Measurements from ENCODE around the gene CIRBP. TPM values are rescaled to one million over a fixed set of nuclear protein-coding genes. Genes with fewer than 3 reads are reported as not detected.

The CIRBP gene
- total RNA-seq, 1 experiment from 2014 or later = 66.6 TPM

DNA sequence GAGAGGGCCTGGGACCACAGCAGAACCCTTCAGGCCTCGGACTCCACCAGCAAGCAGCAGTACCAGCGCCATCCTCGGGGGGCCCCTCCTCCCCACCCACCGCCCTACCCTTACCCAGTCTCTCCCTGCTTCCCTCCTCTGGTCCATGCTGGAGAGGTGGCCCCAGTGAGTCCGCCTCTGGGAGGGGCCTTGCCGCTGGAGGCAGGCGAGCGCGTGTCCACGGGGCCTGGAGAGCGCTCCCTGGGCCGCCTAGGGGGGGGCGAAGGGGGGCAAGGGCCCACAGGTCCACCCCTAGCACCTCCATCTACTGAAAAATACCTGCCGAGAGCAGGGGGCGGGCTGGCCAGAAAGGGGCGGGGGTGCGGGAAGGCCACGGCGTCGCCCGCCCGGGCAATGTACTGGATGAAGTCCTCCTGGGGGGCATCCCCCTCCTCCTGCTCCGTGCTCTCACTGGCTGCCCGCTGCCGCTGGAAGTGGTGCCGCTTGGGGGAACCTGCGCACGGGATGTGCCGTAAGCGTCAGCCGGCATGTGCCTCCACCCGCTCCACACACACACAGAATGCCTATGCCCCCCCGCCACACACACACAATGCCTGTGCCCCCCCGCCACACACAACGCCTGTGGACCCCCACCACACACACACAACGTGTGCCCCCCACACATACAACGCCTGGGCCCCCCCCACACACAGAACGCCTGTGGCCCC is 38.2 kb upstream of the CIRBP start:
- CTCF ChIA-PET = no interaction called here
- Histone ChIP-seq H3K4me3 (ENCODE audit: low read depth in 2 of 2, low read length in 2 of 2) (no peak overlapping the region), H3K4me1 (ENCODE audit: control insufficient read depth, insufficient read depth, low read length) (peaks cover 14% of the 10 kb centered on the region), H3K27ac (ENCODE audit: low read length) (no peak overlapping the region), H3K27me3 (ENCODE audit: control insufficient read depth, insufficient read depth, low read length) (no peaks in the 10 kb centered on the region), H3K9me3 (ENCODE audit: control insufficient read depth, insufficient read depth, low read depth, low read length) (no peaks in the 10 kb centered on the region), H3K36me3 (ENCODE audit: control insufficient read depth, insufficient read depth, low read length) (no peaks in the 10 kb centered on the region)
- in situ Hi-C loops (cut with HindIII; ENCODE audit: low pct_unique_long_range_greater_than_20kb, low sequenced_read_pairs) (no loop called here), intact Hi-C loops (cut with micrococcal nuclease; ENCODE audit: unreplicated experiment) (no loop called here)
- no TSS peak for BruUV-seq (replicated peaks)
- no peak; the same call in 1 of the 2 replicates for ATAC-seq
- no peak for DNase-seq (ENCODE audit: low read depth, low spot score)
- POLR2A ChIA-PET = interaction anchor here (0.6 kb wide), 1 partner anchor 30 kb away, joined by 13 read pairs; no protein-coding TSS in a partner anchor
- no peak for TF ChIP-seq POLR2AphosphoS5 (IDR thresholded peaks at IDR 0.05; ENCODE audit: low read depth, low read length)
- TF ChIP-seq, protein P1, sequence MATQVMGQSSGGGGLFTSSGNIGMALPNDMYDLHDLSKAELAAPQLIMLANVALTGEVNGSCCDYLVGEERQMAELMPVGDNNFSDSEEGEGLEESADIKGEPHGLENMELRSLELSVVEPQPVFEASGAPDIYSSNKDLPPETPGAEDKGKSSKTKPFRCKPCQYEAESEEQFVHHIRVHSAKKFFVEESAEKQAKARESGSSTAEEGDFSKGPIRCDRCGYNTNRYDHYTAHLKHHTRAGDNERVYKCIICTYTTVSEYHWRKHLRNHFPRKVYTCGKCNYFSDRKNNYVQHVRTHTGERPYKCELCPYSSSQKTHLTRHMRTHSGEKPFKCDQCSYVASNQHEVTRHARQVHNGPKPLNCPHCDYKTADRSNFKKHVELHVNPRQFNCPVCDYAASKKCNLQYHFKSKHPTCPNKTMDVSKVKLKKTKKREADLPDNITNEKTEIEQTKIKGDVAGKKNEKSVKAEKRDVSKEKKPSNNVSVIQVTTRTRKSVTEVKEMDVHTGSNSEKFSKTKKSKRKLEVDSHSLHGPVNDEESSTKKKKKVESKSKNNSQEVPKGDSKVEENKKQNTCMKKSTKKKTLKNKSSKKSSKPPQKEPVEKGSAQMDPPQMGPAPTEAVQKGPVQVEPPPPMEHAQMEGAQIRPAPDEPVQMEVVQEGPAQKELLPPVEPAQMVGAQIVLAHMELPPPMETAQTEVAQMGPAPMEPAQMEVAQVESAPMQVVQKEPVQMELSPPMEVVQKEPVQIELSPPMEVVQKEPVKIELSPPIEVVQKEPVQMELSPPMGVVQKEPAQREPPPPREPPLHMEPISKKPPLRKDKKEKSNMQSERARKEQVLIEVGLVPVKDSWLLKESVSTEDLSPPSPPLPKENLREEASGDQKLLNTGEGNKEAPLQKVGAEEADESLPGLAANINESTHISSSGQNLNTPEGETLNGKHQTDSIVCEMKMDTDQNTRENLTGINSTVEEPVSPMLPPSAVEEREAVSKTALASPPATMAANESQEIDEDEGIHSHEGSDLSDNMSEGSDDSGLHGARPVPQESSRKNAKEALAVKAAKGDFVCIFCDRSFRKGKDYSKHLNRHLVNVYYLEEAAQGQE (IDR thresholded peaks at IDR 0.05; ENCODE audit: insufficient read depth in 1 of 2, low read depth in 2 of 2, low read length in 1 of 2) = no peak
- no peak for TF ChIP-seq SIN3A (IDR thresholded peaks at IDR 0.05; ENCODE audit: borderline replicate concordance, insufficient read depth, low read depth, low read length)
- TF ChIP-seq CTCF (IDR thresholded peaks at IDR 0.05) = no peak
- no peak for TF ChIP-seq TCF7L2 (IDR thresholded peaks at IDR 0.05; ENCODE audit: low read depth, low read length)

DNA sequence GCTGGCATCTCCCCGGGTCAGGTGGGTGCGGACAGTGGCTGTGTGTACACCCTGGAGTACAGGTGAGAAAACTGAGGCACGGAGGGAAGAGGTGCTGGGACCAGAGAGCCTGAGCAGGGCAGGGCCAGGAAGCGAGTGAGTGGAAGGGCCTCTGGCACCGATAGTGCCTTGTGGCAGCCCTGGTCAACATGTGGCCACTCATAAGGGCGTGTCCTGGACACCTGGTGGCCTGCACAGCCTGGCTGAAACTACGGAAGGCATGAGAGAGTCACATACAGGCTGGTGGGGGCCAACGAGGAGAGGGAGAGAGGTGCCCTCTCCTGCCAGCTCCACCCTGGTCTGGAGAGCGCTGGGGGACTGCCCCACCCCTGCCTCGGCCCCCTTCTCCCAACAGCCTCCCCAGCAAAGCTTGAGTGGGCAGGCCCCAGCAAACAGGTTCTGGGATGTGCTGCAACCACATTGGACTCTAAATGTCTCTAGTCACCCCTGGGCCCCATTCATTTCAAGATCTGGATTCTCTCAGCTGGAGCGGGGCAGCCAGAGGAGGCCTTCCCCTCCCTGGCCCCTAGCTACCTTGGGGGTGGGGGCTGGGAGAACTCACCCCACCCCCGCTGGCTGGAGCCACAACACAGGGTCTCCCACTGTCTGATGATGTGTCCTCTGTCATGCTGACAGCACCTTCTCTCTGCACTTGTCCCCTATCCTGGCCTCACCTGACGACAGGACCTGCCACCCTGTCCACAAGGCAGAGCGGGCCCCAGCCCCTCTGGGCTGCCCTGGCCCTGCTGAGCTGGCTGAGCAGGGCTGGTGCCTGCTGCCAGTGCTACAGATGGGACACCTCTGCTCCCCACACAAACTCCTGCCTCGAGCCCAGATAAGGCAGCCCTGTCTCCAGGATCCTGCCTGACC is 37.1 kb upstream of the CIRBP start:
- H3K27me3 ChIP-seq (ENCODE audit: control insufficient read depth, insufficient read depth, low read length) = no peaks in the 10 kb centered on the region
- no peak for DNase-seq (ENCODE audit: low read depth, low spot score)
- no peaks in the 10 kb centered on the region for H3K9me3 ChIP-seq (ENCODE audit: control insufficient read depth, insufficient read depth, low read depth, low read length)
- intact Hi-C loops (cut with micrococcal nuclease; ENCODE audit: unreplicated experiment) (no loop called here), in situ Hi-C loops (cut with HindIII; ENCODE audit: low pct_unique_long_range_greater_than_20kb, low sequenced_read_pairs) (no loop called here)
- ChIA-PET POLR2A (no interaction called here), CTCF (no interaction called here)
- no TSS peak for BruUV-seq (replicated peaks)
- peak overlapping the region; percentile 61 for H3K27ac ChIP-seq (ENCODE audit: low read length)
- no peak overlapping the region for H3K4me3 ChIP-seq (ENCODE audit: low read depth in 2 of 2, low read length in 2 of 2)
- peaks cover 14% of the 10 kb centered on the region for H3K4me1 ChIP-seq (ENCODE audit: control insufficient read depth, insufficient read depth, low read length)
- no peak for TF ChIP-seq TCF7L2 (IDR thresholded peaks at IDR 0.05; ENCODE audit: low read depth, low read length)
- no peak for TF ChIP-seq CTCF (IDR thresholded peaks at IDR 0.05)
- TF ChIP-seq POLR2AphosphoS5 (IDR thresholded peaks at IDR 0.05; ENCODE audit: low read depth, low read length) = no peak
- TF ChIP-seq, protein P1 (IDR thresholded peaks at IDR 0.05; ENCODE audit: insufficient read depth in 1 of 2, low read depth in 2 of 2, low read length in 1 of 2) = no peak
- TF ChIP-seq SIN3A (IDR thresholded peaks at IDR 0.05; ENCODE audit: borderline replicate concordance, insufficient read depth, low read depth, low read length) = no peak
- ATAC-seq = peak; percentile 47
- no peaks in the 10 kb centered on the region for H3K36me3 ChIP-seq (ENCODE audit: control insufficient read depth, insufficient read depth, low read length)

Data from Panc1 (cell line).